Astrocyte of the cerebellum (primary cell): ENCODE data around the gene POU2AF3.

Experiments
- DNase-seq: peaks from one replicate; pipeline ENCODE4 v3.0.0-alpha.2; 2011; ENCODE audit warnings: low read depth
- H3K4me3 ChIP-seq: 2 replicates; pipeline ENCODE4 v1.5.1; 2011; ENCODE audit warnings: mild to moderate bottlenecking, low read depth, low read length, moderate library complexity
- CTCF ChIP-seq: IDR thresholded peaks from 2 replicates; pipeline ENCODE4 v1.5.1; 2012; ENCODE audit warnings: low read length, low read depth, moderate library complexity, mild to moderate bottlenecking; ENCODE audit errors: missing control alignments
- in situ Hi-C: cut with HindIII; loops from 2 replicates; pipeline ENCODE4 v1.10.0; 2017; ENCODE audit warnings: low sequenced_read_pairs

The POU2AF3 gene, protein sequence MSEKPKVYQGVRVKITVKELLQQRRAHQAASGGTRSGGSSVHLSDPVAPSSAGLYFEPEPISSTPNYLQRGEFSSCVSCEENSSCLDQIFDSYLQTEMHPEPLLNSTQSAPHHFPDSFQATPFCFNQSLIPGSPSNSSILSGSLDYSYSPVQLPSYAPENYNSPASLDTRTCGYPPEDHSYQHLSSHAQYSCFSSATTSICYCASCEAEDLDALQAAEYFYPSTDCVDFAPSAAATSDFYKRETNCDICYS

GRCh38 chr11:111298413-111299100, at the start of gene POU2AF3:
Gene POU2AF3 (plus strand): TSS chr11:111298546. CDS start chr11:111298582, 36 bp downstream.
- no peak for DNase-seq
- H3K4me3 ChIP-seq = peak within 1 kb of the TSS; percentile 53
- in situ Hi-C loops = loop anchor here (25.0 kb wide), 1 partner anchor 139 kb away; no protein-coding TSS in a partner anchor
- no peak for TF ChIP-seq CTCF

DNA sequence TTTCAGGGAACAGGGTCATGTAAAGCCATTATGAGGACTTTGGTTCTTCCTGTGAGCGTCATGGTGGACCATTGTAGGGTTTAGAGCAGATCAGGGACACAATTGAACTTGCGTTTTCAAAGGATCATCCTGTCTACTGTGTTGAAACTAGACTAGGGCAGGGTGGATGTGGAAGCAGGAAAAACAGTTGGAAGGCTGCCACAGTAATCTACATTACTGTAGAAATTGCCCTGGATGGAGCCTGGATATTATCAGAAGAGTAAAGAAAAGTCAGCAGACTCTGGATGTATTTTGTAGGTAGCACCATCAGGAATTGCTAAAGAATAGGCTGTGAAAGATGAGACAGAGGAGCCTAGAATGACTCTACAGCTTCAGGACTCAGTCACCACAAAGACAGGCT, 47.4 kb upstream of the POU2AF3 start:
- no peak overlapping the region for H3K4me3 ChIP-seq
- in situ Hi-C loops = no loop called here
- no peak for DNase-seq
- no peak for TF ChIP-seq CTCF

DNA sequence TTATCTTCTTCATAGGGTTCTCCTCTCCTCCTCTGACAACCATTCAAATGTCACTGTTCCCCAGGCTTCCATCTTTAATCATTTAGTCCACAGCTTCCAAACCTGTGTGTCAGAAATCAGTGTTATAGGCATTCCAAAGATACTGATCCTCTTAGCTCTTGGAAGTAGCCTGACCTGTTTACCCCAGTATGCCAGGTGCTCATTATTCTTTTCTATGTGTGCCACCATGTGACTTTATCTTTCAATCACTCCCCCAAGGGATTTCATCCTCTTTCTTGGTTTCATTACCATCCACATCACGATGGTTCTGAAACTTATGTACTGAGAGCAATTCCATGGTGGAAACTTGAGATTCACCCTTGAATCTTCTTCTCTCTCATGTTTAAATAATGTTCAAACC, 45.2 kb upstream of the POU2AF3 start:
- DNase-seq = no peak
- in situ Hi-C loops = no loop called here
- H3K4me3 ChIP-seq = no peak overlapping the region
- TF ChIP-seq CTCF = no peak

DNA sequence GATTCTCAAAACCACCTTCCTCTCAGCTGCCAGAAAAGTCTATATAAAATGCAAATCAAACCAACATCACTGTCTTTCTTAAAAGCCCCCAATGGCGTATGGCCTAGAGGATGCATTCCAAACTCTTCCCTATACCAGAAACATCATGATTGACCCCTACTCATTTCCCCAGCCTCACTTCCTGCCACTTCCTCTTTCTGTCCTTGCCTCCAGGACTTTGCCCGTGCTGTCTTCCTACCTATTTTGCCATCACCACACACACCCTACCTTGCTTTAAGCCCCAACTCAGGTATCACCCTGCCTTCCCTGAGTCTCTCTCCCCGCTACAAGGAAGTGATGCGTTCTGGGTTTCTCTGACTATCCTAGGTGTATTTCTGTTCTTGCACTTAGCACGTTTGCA, 44.7 kb upstream of the POU2AF3 start:
- H3K4me3 ChIP-seq = no peak overlapping the region
- in situ Hi-C loops = no loop called here
- no peak for DNase-seq
- TF ChIP-seq CTCF = no peak

- TF ChIP-seq CTCF = no peak
- in situ Hi-C loops = no loop called here
- DNase-seq = no peak
- no peak overlapping the region for H3K4me3 ChIP-seq
Measured at GRCh38 chr11:111258046-111258445, 40.3 kb upstream of the POU2AF3 start.

DNA sequence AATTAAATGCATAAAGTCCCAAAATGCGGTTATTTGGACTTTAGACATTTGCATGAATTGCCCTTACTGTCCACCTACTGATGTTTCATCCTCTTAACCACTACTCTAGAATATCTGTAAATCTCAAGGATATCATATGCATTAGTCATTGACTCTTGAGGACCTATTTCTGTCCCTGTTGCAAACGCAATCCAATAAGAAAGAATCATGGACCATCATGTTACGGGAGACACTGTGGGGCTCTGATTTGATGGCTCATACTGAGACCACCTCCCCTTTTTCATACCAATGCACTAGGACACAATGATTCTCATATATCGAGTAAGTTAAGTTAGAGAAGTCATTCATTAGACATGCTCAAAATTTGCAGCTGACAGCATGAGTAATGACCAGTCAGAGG, 38.5 kb upstream of the POU2AF3 start:
- DNase-seq = no peak
- no peak overlapping the region for H3K4me3 ChIP-seq
- no peak for TF ChIP-seq CTCF
- in situ Hi-C loops = no loop called here
